Progenitor cell of endocrine pancreas (in vitro differentiated cells): ENCODE data around the gene KMT2A. TPM values are rescaled to one million over a fixed set of nuclear protein-coding genes. Genes with fewer than 3 reads are reported as not detected.

Experiments
- DNase-seq: peaks from one replicate; pipeline ENCODE4 v3.0.0; 2021; ENCODE audit warnings: low spot score; ENCODE audit not compliant: unreplicated experiment
- H3K27ac Mint-ChIP-seq: 2 replicates; pipeline ENCODE4 v1.8.0; 2021; ENCODE audit warnings: mild to moderate bottlenecking, moderate library complexity, mixed read lengths
- H3K27me3 Mint-ChIP-seq: 2 replicates; pipeline ENCODE4 v1.8.0; 2021; ENCODE audit warnings: mixed read lengths
- H3K36me3 Mint-ChIP-seq: 2 replicates; pipeline ENCODE4 v1.8.0; 2022; ENCODE audit warnings: mixed read lengths; ENCODE audit not compliant: insufficient read depth
- H3K4me1 Mint-ChIP-seq: 2 replicates; pipeline ENCODE4 v1.8.0; 2021; ENCODE audit warnings: low read depth, mixed read lengths
- H3K4me3 Mint-ChIP-seq: 2 replicates; pipeline ENCODE4 v1.8.0; 2021; ENCODE audit warnings: low read depth, mild to moderate bottlenecking, moderate library complexity, mixed read lengths
- H3K9me3 Mint-ChIP-seq: 2 replicates; pipeline ENCODE4 v1.8.0; 2021; ENCODE audit warnings: low read depth, mixed read lengths
- total RNA-seq: library from RNA; stranded (reverse); gene quantifications from 2 replicates; pipeline ENCODE4 v1.2.1, GENCODE V29; 2021
- TF ChIP-seq, protein P1 (sequence below): fragments of 200-600 bp; sonication (generic); IDR thresholded peaks from one replicate; pipeline ENCODE4 v1.5.0; 2021; ENCODE audit warnings: antibody characterized with exemption, mild to moderate bottlenecking; ENCODE audit not compliant: unreplicated experiment

KMT2A gene
- total RNA-seq, 1 donor from 2014 or later, result 89.1 TPM

DNA sequence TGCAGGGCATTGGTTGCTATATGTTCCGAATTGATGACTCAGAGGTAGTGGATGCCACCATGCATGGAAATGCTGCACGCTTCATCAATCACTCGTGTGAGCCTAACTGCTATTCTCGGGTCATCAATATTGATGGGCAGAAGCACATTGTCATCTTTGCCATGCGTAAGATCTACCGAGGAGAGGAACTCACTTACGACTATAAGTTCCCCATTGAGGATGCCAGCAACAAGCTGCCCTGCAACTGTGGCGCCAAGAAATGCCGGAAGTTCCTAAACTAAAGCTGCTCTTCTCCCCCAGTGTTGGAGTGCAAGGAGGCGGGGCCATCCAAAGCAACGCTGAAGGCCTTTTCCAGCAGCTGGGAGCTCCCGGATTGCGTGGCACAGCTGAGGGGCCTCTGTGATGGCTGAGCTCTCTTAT is 85.6 kb downstream of the KMT2A start:
- no peak overlapping the region for H3K27ac Mint-ChIP-seq
- H3K4me1 Mint-ChIP-seq, result peaks cover 4% of the 10 kb centered on the region
- TF ChIP-seq, protein P1, sequence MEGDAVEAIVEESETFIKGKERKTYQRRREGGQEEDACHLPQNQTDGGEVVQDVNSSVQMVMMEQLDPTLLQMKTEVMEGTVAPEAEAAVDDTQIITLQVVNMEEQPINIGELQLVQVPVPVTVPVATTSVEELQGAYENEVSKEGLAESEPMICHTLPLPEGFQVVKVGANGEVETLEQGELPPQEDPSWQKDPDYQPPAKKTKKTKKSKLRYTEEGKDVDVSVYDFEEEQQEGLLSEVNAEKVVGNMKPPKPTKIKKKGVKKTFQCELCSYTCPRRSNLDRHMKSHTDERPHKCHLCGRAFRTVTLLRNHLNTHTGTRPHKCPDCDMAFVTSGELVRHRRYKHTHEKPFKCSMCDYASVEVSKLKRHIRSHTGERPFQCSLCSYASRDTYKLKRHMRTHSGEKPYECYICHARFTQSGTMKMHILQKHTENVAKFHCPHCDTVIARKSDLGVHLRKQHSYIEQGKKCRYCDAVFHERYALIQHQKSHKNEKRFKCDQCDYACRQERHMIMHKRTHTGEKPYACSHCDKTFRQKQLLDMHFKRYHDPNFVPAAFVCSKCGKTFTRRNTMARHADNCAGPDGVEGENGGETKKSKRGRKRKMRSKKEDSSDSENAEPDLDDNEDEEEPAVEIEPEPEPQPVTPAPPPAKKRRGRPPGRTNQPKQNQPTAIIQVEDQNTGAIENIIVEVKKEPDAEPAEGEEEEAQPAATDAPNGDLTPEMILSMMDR, result no peak
- DNase-seq, result no peak
- no peak overlapping the region for H3K4me3 Mint-ChIP-seq
- peaks cover 17% of the 10 kb centered on the region for H3K36me3 Mint-ChIP-seq
- H3K27me3 Mint-ChIP-seq, result no peaks in the 10 kb centered on the region
- H3K9me3 Mint-ChIP-seq, result no peaks in the 10 kb centered on the region

DNA sequence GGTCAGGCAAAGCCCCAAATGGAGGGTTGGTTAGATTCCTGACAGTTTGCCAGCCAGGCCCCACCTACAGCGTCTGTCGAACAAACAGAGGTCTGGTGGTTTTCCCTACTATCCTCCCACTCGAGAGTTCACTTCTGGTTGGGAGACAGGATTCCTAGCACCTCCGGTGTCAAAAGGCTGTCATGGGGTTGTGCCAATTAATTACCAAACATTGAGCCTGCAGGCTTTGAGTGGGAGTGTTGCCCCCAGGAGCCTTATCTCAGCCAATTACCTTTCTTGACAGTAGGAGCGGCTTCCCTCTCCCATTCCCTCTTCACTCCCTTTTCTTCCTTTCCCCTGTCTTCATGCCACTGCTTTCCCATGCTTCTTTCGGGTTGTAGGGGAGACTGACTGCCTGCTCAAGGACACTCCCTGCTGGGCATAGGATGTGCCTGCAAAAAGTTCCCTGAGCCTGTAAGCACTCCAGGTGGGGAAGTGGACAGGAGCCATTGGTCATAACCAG is 86.3 kb downstream of the KMT2A start:
- no peak overlapping the region for H3K4me3 Mint-ChIP-seq
- H3K36me3 Mint-ChIP-seq, result peaks cover 17% of the 10 kb centered on the region
- DNase-seq, result no peak
- TF ChIP-seq, protein P1, result peak; percentile 44
- H3K27ac Mint-ChIP-seq, result no peak overlapping the region
- H3K9me3 Mint-ChIP-seq, result no peaks in the 10 kb centered on the region
- H3K27me3 Mint-ChIP-seq, result no peaks in the 10 kb centered on the region
- H3K4me1 Mint-ChIP-seq, result peaks cover 5% of the 10 kb centered on the region

DNA sequence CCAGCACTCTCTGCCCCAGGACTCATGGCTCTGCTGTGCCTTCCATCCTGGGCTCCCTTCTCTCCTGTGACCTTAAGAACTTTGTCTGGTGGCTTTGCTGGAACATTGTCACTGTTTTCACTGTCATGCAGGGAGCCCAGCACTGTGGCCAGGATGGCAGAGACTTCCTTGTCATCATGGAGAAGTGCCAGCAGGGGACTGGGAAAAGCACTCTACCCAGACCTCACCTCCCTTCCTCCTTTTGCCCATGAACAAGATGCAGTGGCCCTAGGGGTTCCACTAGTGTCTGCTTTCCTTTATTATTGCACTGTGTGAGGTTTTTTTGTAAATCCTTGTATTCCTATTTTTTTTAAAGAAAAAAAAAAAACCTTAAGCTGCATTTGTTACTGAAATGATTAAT is 88.1 kb downstream of the KMT2A start:
- peak overlapping the region; percentile 67 for H3K27ac Mint-ChIP-seq
- H3K27me3 Mint-ChIP-seq, result no peaks in the 10 kb centered on the region
- peaks cover 9% of the 10 kb centered on the region for H3K4me1 Mint-ChIP-seq
- no peak for DNase-seq
- no peaks in the 10 kb centered on the region for H3K9me3 Mint-ChIP-seq
- TF ChIP-seq, protein P1, result no peak
- H3K4me3 Mint-ChIP-seq, result no peak overlapping the region
- peaks cover 17% of the 10 kb centered on the region for H3K36me3 Mint-ChIP-seq

- no peak overlapping the region for H3K27ac Mint-ChIP-seq
- peaks cover 15% of the 10 kb centered on the region for H3K36me3 Mint-ChIP-seq
- H3K9me3 Mint-ChIP-seq, result no peaks in the 10 kb centered on the region
- DNase-seq, result no peak
- TF ChIP-seq, protein P1, result no peak
- no peak overlapping the region for H3K4me3 Mint-ChIP-seq
- no peaks in the 10 kb centered on the region for H3K27me3 Mint-ChIP-seq
- peaks cover 12% of the 10 kb centered on the region for H3K4me1 Mint-ChIP-seq
These were observed 88.6 kb downstream of the KMT2A start for GRCh38 chr11:118524757-118525470.

DNA sequence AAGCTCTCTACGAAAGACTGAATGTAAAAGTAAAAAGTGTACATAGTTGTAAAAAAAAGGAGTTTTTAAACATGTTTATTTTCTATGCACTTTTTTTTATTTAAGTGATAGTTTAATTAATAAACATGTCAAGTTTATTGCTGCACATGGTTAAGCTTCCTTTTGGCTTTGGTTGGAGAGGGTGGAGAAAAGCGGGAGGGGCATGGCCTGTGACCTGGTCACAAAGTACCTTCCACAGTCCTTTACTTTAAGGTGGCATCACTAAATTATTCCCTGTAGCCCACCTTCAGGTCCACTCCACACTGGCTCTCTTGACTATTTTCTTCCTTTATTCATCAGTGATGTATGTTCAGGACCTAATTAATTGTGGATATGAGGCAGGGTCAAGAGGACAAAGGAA is 90.4 kb downstream of the KMT2A start:
- H3K36me3 Mint-ChIP-seq, result peaks cover 9% of the 10 kb centered on the region
- no peaks in the 10 kb centered on the region for H3K27me3 Mint-ChIP-seq
- H3K4me3 Mint-ChIP-seq, result no peak overlapping the region
- DNase-seq, result no peak
- peaks cover 20% of the 10 kb centered on the region for H3K4me1 Mint-ChIP-seq
- H3K9me3 Mint-ChIP-seq, result no peaks in the 10 kb centered on the region
- H3K27ac Mint-ChIP-seq, result peak overlapping the region; percentile 23
- TF ChIP-seq, protein P1, result no peak
